ENCODE data around the gene RBP5. TPM values are rescaled to one million over a fixed set of nuclear protein-coding genes. Genes with fewer than 3 reads are reported as not detected.

RBP5 gene
- total and polyA plus RNA-seq, 2 donors (not counting 1 experiment from before 2014, with no cell fraction given), result 1.1 TPM; not detected in 1

GRCh38 chr12:7130701-7131501 is 2.2 kb upstream of the RBP5 start:
- Histone ChIP-seq H3K9me3 (ENCODE audit: control extremely low read depth in 1 of 3, control insufficient read depth in 2 of 3, insufficient read depth in 1 of 3, low read length in 2 of 3) (no peaks in the 10 kb centered on the region), H3K79me2 (ENCODE audit: control insufficient read depth, insufficient read depth, low read length) (no peaks in the 10 kb centered on the region), H3K27me3 (replicated peaks in 1 of 4; ENCODE audit: control extremely low read depth in 1 of 4, control insufficient read depth in 3 of 4, insufficient read depth in 4 of 4, low read length in 3 of 4) (no peaks in the 10 kb centered on the region), H3K4me2 (replicated peaks; ENCODE audit: low read depth, low read length, poor library complexity, severe bottlenecking) (peak overlapping the region; percentile 99), H4K20me1 (ENCODE audit: control insufficient read depth, insufficient read depth, low read length, poor library complexity, severe bottlenecking) (no peaks in the 10 kb centered on the region), H3K9ac (ENCODE audit: low read length) (peak overlapping the region; percentile 92), H3K36me3 (replicated peaks in 1 of 2; ENCODE audit: control extremely low read depth in 1 of 2, control insufficient read depth in 1 of 2, extremely low read depth in 1 of 2, insufficient read depth in 2 of 2, low read length in 1 of 2) (peaks cover 0 to 4% of the 10 kb centered on the region in 2 experiments), H3K4me1 (ENCODE audit: control insufficient read depth in 2 of 2, insufficient read depth in 2 of 2, low read length in 2 of 2) (peaks cover 16 to 26% of the 10 kb centered on the region in 2 donors), H3K4me3 (ENCODE audit: control extremely low read depth in 1 of 5, extremely low read depth in 1 of 5, insufficient read depth in 1 of 5, low read depth in 2 of 5, low read length in 4 of 5) (peak overlapping the region; percentile 53 to 92 (median 75)), H2AFZ (ENCODE audit: insufficient read depth, low read depth, low read length, poor library complexity, severe bottlenecking) (peak overlapping the region; percentile 88), H3K27ac (ENCODE audit: low read length in 2 of 2) (peak overlapping the region in 1 of 2 donors; percentile 54)
- Mint-ChIP-seq H3K4me3 (peak overlapping the region; percentile 98), H3K27ac (peak overlapping the region; percentile 87), H3K27me3 (no peaks in the 10 kb centered on the region), H3K9me3 (ENCODE audit: insufficient read depth) (no peaks in the 10 kb centered on the region), H3K4me1 (peaks cover 30% of the 10 kb centered on the region)
- TF ChIP-seq CTCF (IDR thresholded peaks at IDR 0.05), result no peak
- TF ChIP-seq EZH2 (IDR thresholded peaks at IDR 0.05; ENCODE audit: borderline replicate concordance, insufficient read depth, low read depth, low read length, poor library complexity, severe bottlenecking), result no peak
- DNase-seq, result peak; percentile 56
- POLR2A ChIA-PET, result interaction anchor here (0.6 to 0.7 kb wide), 2 partner anchors 319 to 543 kb away, joined by 3 read pairs; no protein-coding TSS in a partner anchor
- CTCF ChIA-PET, result interaction anchor here (0.7 to 1.5 kb wide), 4 partner anchors 9 to 119 kb away, joined by 3 to 4 read pairs (median 3); partner anchors contain the start of gene C1RL
- WGBS (ENCODE audit: insufficient coverage), result under 1% methylated on average over 25 of the region's 32 CpGs
- peak; percentile 29 for ATAC-seq (ENCODE audit: low read depth)
- intact Hi-C loops (cut with micrococcal nuclease), result loop anchor here (1.0 to 2.0 kb wide), 4 partner anchors 18 to 896 kb away; partner anchors contain the start of genes LPCAT3 and SPSB2
